EH (cell line): Measurements from ENCODE around the gene XPO6.

Experiments
- DNase-seq: peaks from one replicate; pipeline ENCODE4 v3.0.0-alpha.2; 2015; ENCODE audit warnings: low read depth

The XPO6 gene

GRCh38 chr16:28184625-28185024 is 27.1 kb downstream of the XPO6 start:
- DNase-seq: no peak

GRCh38 chr16:28183930-28184329 is 27.8 kb downstream of the XPO6 start:
- no peak for DNase-seq

GRCh38 chr16:28183484-28183883 is 28.3 kb downstream of the XPO6 start:
- no peak for DNase-seq

- DNase-seq: no peak
These were observed 29.0 kb downstream of the XPO6 start for GRCh38 chr16:28182801-28183200.

GRCh38 chr16:28182183-28182582 is 29.6 kb downstream of the XPO6 start:
- peak; percentile 52 for DNase-seq

GRCh38 chr16:28181515-28181914 is 30.2 kb downstream of the XPO6 start:
- DNase-seq: peak; percentile 98

- peak; percentile 77 for DNase-seq
These were observed 30.9 kb downstream of the XPO6 start for GRCh38 chr16:28180655-28181460.

- DNase-seq: no peak
These were observed 32.4 kb downstream of the XPO6 start for GRCh38 chr16:28179354-28179753.

GRCh38 chr16:28175715-28176114 is 36.0 kb downstream of the XPO6 start:
- DNase-seq: no peak

GRCh38 chr16:28172336-28172735 is 39.4 kb downstream of the XPO6 start:
- no peak for DNase-seq

- DNase-seq: peak; percentile 36
These were observed 39.9 kb downstream of the XPO6 start for GRCh38 chr16:28171816-28172215.

GRCh38 chr16:28168991-28169554 is 42.7 kb downstream of the XPO6 start:
- no peak for DNase-seq

- no peak for DNase-seq
These were observed 44.0 kb downstream of the XPO6 start for GRCh38 chr16:28167730-28168129.

GRCh38 chr16:28167221-28167620 is 44.5 kb downstream of the XPO6 start:
- DNase-seq: no peak

- peak; percentile 24 for DNase-seq
These were observed 45.2 kb downstream of the XPO6 start for GRCh38 chr16:28166394-28167208.

GRCh38 chr16:28165598-28165997 is 46.2 kb downstream of the XPO6 start:
- no peak for DNase-seq

GRCh38 chr16:28164140-28164539 is 47.6 kb downstream of the XPO6 start:
- peak; percentile 74 for DNase-seq

GRCh38 chr16:28163699-28164098 is 48.1 kb downstream of the XPO6 start:
- DNase-seq: no peak

- DNase-seq: peak; percentile 24
These were observed 49.4 kb downstream of the XPO6 start for GRCh38 chr16:28162326-28162877.

GRCh38 chr16:28161626-28162025 is 50.1 kb downstream of the XPO6 start:
- no peak for DNase-seq

GRCh38 chr16:28158136-28158535 is 53.6 kb downstream of the XPO6 start:
- peak; percentile 22 for DNase-seq

GRCh38 chr16:28156056-28156680 is 55.6 kb downstream of the XPO6 start:
- DNase-seq: no peak
